Panc1 (cell line): ENCODE data around the gene SLC34A3. TPM values are rescaled to one million over a fixed set of nuclear protein-coding genes. Genes with fewer than 3 reads are reported as not detected.

Experiments used
- ATAC-seq: fragments of 200-7000 bp; cut with Tn5 transposase; 2 replicates; pipeline ENCODE4 v1.9.1; 2020; ENCODE audit warnings: mild to moderate bottlenecking, moderate library complexity
- BruUV-seq: library from RNA; stranded (reverse); fragments of 400-500 nt; replicated peaks from 2 replicates; lab custom pipeline; 2021; lab: Mats Ljungman, UMichigan
- CTCF ChIA-PET: fragments of 300-600 bp; sonication (Branson Sonifier 250); formaldehyde crosslinking; loops from one replicate; lab custom pipeline; 2022; ENCODE audit warnings: antibody characterized with exemption; lab: Charles Lee
- POLR2A ChIA-PET: fragments of 300-600 bp; sonication (Branson Sonifier 250); formaldehyde crosslinking; loops from one replicate; lab custom pipeline; 2022; ENCODE audit warnings: antibody characterized with exemption; lab: Charles Lee
- DNase-seq: peaks from one replicate; pipeline ENCODE4 v3.0.0-alpha.2; 2010; ENCODE audit warnings: low read depth, low spot score
- H3K27ac ChIP-seq: 2 replicates; pipeline ENCODE4 v1.5.1; 2011; ENCODE audit warnings: mild to moderate bottlenecking, low read length, inconsistent platforms
- H3K27me3 ChIP-seq: fragments of 200-500 bp; sonication (Bioruptor generic); 2 replicates; pipeline ENCODE4 v1.6.0; 2014; ENCODE audit warnings: low read length, inconsistent platforms; ENCODE audit not compliant: control insufficient read depth, insufficient read depth
- H3K36me3 ChIP-seq: fragments of 200-500 bp; sonication (Bioruptor generic); 2 replicates; pipeline ENCODE4 v1.5.1; 2014; ENCODE audit warnings: inconsistent platforms, mild to moderate bottlenecking, low read length, moderate library complexity; ENCODE audit not compliant: control insufficient read depth, insufficient read depth
- H3K4me1 ChIP-seq: 2 replicates; pipeline ENCODE4 v1.5.1; 2011; ENCODE audit warnings: inconsistent platforms, mild to moderate bottlenecking, low read length, moderate library complexity; ENCODE audit not compliant: control insufficient read depth, insufficient read depth
- H3K4me3 ChIP-seq, 2 experiments: 2 replicates each; pipeline ENCODE4 v1.5.1; 2011 to 2012; ENCODE audit warnings: low read depth in 2 of 2, low read length in 2 of 2, mild to moderate bottlenecking in 2 of 2, inconsistent platforms in 1 of 2, moderate library complexity in 1 of 2
- H3K9me3 ChIP-seq: fragments of 200-500 bp; sonication (Bioruptor generic); 2 replicates; pipeline ENCODE4 v1.5.1; 2014; ENCODE audit warnings: low read depth, mild to moderate bottlenecking, inconsistent platforms, low read length, moderate library complexity; ENCODE audit not compliant: control insufficient read depth, insufficient read depth
- POLR2AphosphoS5 ChIP-seq: IDR thresholded peaks from 2 replicates; pipeline ENCODE4 v1.6.1; 2012; ENCODE audit warnings: mild to moderate bottlenecking, low read depth, low read length, moderate library complexity
- SIN3A ChIP-seq: IDR thresholded peaks from 2 replicates; pipeline ENCODE4 v1.6.1; 2012; ENCODE audit warnings: low read depth, mild to moderate bottlenecking, low read length, moderate library complexity, borderline replicate concordance; ENCODE audit not compliant: insufficient read depth
- TCF7L2 ChIP-seq: IDR thresholded peaks from 2 replicates; pipeline ENCODE4 v1.6.1; 2011; ENCODE audit warnings: mild to moderate bottlenecking, low read depth, low read length, inconsistent platforms
- in situ Hi-C: cut with HindIII; loops from 2 replicates; pipeline ENCODE4 v1.10.0; 2016; ENCODE audit warnings: low sequenced_read_pairs, low pct_unique_long_range_greater_than_20kb
- intact Hi-C: fragments of 100-400 bp; cut with micrococcal nuclease; formaldehyde crosslinking; loops from one replicate; pipeline ENCODE4 v1.10.0; 2022; ENCODE audit not compliant: unreplicated experiment
- total RNA-seq: library from RNA; stranded (reverse); gene quantifications from one replicate; pipeline ENCODE4 v1.2.1, GENCODE V29; 2021; ENCODE audit not compliant: unreplicated experiment
- TF ChIP-seq, protein P1 (sequence below): fragments of 450-650 bp; IDR thresholded peaks from 2 replicates; pipeline ENCODE4 v1.5.1; 2017; ENCODE audit warnings: mild to moderate bottlenecking
- TF ChIP-seq, protein P2 (sequence below), 2 experiments: IDR thresholded peaks; 2 replicates each; pipeline ENCODE4 v1.6.1; 2011 to 2012; ENCODE audit warnings: low read depth in 2 of 2, control low read depth in 1 of 2, low read length in 1 of 2, mild to moderate bottlenecking in 1 of 2, moderate library complexity in 1 of 2; ENCODE audit not compliant: insufficient read depth in 1 of 2

The SLC34A3 gene
- total RNA-seq, 1 experiment from 2014 or later, result not detected

DNA sequence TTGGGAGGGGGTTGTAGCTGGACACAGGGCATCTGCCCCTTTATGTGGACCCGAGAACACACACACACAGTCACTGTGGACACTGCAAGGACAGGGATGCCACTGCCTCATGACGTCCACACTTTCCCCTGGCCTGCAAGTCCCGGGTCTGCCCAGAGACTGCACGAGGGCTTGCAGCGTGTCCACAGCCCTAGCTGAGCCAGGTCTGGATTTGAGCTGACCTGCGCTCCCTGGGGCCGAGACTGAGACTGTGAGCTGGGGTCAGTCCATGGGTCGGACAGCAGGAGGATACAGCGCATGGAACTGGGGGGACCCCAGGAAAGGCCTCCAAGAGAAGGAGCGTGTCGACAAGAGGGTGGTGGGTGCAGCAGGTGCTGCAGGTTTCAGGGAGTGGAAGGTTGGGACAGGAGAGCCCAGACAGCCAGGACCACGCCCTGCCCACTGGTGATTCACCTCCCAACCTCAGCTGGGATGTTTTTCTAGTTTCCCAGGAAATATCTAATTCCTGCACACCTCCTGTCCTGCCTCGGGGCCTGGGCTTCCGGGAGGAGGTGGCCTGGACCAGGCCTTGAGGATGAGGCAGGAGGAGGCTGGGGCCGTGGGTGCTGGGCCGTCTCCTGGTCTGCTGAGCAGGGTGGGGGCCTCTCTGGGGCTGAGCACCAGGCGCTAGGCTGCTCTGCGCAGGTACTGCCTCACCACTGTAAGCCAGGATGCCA, 4.2 kb upstream of the SLC34A3 start:
- intact Hi-C loops, result loop anchor here (5.0 kb wide), 1 partner anchor 109 kb away; no protein-coding TSS in a partner anchor
- no peaks in the 10 kb centered on the region for H3K27me3 ChIP-seq
- ATAC-seq, result no peak

DNA sequence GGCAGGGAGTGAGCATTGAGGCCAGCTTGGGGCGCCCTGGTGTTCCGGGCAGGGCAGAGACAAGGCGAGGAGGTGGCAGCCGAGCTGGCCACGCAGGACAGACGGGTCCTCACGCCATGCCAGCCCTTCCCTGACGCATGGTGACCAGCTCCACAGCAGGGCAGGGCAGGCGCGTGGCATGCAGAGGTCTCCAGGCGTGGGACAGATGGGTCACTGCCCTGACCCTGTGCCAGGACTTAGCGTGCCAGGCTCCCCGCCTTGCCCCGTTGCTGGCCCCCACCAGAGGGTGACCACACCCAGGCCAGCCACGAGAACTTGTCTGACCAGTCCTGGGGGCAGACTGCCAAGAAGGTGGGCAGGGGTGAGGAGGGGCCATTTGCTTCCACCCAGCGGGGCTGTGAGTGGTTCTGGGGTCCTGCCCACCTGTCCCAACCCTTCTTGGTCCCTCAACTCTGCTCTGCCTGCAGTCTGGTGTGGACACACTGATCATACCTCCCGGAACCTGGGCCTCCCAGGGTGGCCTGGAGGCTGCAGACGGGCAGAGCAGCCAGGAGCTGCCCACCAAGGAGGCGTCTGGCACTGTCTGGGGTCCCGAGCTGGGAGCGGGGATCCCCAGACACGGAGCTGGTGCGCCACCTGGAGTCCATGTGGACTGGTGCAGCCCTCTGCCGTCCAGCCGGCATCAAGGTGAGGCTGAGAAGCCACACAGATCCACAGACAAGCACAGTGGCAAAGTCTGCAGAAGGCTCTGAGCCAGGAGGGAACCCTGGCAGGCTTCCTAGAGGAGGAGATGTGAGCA, 3.4 kb upstream of the SLC34A3 start, which contains the start of gene RNF224:
Gene RNF224, plus strand, starts transcription at position 449 of the 799 bp plus-strand sequence. CDS start 834 bp downstream, outside the sequence.
- Histone ChIP-seq H3K4me1 (peaks cover 7% of the 10 kb centered on the region), H3K27me3 (no peaks in the 10 kb centered on the region), H3K4me3 (no peak within 1 kb of the TSS), H3K27ac (no peak within 1 kb of the TSS), H3K36me3 (peaks cover 2% of the 10 kb centered on the region; the same call in 1 of the 2 replicates), H3K9me3 (no peaks in the 10 kb centered on the region)
- ChIA-PET POLR2A (interaction anchor here (0.6 kb wide), 1 partner anchor 42 kb away, joined by 3 read pairs; no protein-coding TSS in a partner anchor), CTCF (interaction anchor here (0.6 to 1.7 kb wide), 5 partner anchors 9 to 111 kb away, joined by 3 to 6 read pairs (median 4); no protein-coding TSS in a partner anchor)
- DNase-seq, result no peak
- peak; percentile 66 for ATAC-seq
- in situ Hi-C loops (no loop called here), intact Hi-C loops (loop anchor here (5.0 kb wide), 1 partner anchor 110 kb away; no protein-coding TSS in a partner anchor)
- TF ChIP-seq SIN3A (no peak), POLR2AphosphoS5 (no peak), TCF7L2 (no peak)
- TF ChIP-seq, protein P1, sequence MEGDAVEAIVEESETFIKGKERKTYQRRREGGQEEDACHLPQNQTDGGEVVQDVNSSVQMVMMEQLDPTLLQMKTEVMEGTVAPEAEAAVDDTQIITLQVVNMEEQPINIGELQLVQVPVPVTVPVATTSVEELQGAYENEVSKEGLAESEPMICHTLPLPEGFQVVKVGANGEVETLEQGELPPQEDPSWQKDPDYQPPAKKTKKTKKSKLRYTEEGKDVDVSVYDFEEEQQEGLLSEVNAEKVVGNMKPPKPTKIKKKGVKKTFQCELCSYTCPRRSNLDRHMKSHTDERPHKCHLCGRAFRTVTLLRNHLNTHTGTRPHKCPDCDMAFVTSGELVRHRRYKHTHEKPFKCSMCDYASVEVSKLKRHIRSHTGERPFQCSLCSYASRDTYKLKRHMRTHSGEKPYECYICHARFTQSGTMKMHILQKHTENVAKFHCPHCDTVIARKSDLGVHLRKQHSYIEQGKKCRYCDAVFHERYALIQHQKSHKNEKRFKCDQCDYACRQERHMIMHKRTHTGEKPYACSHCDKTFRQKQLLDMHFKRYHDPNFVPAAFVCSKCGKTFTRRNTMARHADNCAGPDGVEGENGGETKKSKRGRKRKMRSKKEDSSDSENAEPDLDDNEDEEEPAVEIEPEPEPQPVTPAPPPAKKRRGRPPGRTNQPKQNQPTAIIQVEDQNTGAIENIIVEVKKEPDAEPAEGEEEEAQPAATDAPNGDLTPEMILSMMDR, result peak; percentile 87
- TF ChIP-seq, protein P2, sequence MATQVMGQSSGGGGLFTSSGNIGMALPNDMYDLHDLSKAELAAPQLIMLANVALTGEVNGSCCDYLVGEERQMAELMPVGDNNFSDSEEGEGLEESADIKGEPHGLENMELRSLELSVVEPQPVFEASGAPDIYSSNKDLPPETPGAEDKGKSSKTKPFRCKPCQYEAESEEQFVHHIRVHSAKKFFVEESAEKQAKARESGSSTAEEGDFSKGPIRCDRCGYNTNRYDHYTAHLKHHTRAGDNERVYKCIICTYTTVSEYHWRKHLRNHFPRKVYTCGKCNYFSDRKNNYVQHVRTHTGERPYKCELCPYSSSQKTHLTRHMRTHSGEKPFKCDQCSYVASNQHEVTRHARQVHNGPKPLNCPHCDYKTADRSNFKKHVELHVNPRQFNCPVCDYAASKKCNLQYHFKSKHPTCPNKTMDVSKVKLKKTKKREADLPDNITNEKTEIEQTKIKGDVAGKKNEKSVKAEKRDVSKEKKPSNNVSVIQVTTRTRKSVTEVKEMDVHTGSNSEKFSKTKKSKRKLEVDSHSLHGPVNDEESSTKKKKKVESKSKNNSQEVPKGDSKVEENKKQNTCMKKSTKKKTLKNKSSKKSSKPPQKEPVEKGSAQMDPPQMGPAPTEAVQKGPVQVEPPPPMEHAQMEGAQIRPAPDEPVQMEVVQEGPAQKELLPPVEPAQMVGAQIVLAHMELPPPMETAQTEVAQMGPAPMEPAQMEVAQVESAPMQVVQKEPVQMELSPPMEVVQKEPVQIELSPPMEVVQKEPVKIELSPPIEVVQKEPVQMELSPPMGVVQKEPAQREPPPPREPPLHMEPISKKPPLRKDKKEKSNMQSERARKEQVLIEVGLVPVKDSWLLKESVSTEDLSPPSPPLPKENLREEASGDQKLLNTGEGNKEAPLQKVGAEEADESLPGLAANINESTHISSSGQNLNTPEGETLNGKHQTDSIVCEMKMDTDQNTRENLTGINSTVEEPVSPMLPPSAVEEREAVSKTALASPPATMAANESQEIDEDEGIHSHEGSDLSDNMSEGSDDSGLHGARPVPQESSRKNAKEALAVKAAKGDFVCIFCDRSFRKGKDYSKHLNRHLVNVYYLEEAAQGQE (IDR thresholded peaks at IDR 0.05; ENCODE audit: insufficient read depth in 1 of 2, low read depth in 2 of 2, low read length in 1 of 2), result 0 out of 4 replicates have a peak, but pooled peaks of 1 of the 2 experiments have one; percentile 42
- no TSS peak for BruUV-seq

More for the DNA sequence above, 4.2 kb upstream of the SLC34A3 start:
- Histone ChIP-seq H3K4me1 (peaks cover 7% of the 10 kb centered on the region), H3K9me3 (no peaks in the 10 kb centered on the region), H3K27ac (no peak overlapping the region), H3K36me3 (peaks cover 2% of the 10 kb centered on the region; the same call in 1 of the 2 replicates), H3K4me3 (no peak overlapping the region)
- ChIA-PET CTCF (interaction anchor here (0.6 to 1.6 kb wide), 4 partner anchors 10 to 357 kb away, joined by 3 to 6 read pairs (median 4); no protein-coding TSS in a partner anchor), POLR2A (no interaction called here)
- in situ Hi-C loops, result no loop called here
- TF ChIP-seq, protein P2 (IDR thresholded peaks at IDR 0.05; ENCODE audit: insufficient read depth in 1 of 2, low read depth in 2 of 2, low read length in 1 of 2), result no peak
- TF ChIP-seq SIN3A (no peak), TCF7L2 (no peak), POLR2AphosphoS5 (no peak)
- TF ChIP-seq, protein P1, result no peak
- DNase-seq, result no peak
- BruUV-seq, result no TSS peak
